NK-92 (cell line): ENCODE results near the gene REG3G.
"Not testable (repeated sequence)": the region's sequence is repeated elsewhere in the genome, so short reads cannot be mapped to it uniquely, and the experiment has no call there.

Experiments
- DNase-seq: peaks from one replicate; lab custom pipeline; 2025; ENCODE audit not compliant: unreplicated experiment; lab: John Stamatoyannopoulos, UW

The REG3G gene

GRCh38 chr2:79013629-79014028 lies 11.9 kb upstream of the REG3G start:
- DNase-seq = no peak

- DNase-seq = no peak
Observed at GRCh38 chr2:79016342-79016741, 9.2 kb upstream of the REG3G start.

GRCh38 chr2:79026061-79026460 lies 559 bp downstream of the REG3G start:
- DNase-seq = no peak

GRCh38 chr2:79039944-79040343 lies 14.4 kb downstream of the REG3G start:
- DNase-seq = no peak

- DNase-seq = no peak
Observed at GRCh38 chr2:79041032-79041448, 15.5 kb downstream of the REG3G start.

- DNase-seq = not testable (repeated sequence)
Observed at GRCh38 chr2:79053486-79053885, 28.0 kb downstream of the REG3G start.

GRCh38 chr2:79054769-79055168 lies 29.3 kb downstream of the REG3G start:
- DNase-seq = not testable (repeated sequence)

GRCh38 chr2:79065201-79065600 lies 39.7 kb downstream of the REG3G start:
- DNase-seq = no peak

- no peak for DNase-seq
Observed at GRCh38 chr2:79071078-79071477, 45.6 kb downstream of the REG3G start.
